HepG2 (cell line): ENCODE measurements around the gene ASXL1. TPM values are rescaled to one million over a fixed set of nuclear protein-coding genes. Genes with fewer than 3 reads are reported as not detected.

Experiments used
- ATAC-seq: fragments of 200-7000 bp; cut with Tn5 transposase; 3 replicates; pipeline ENCODE4 v1.9.1; 2020; ENCODE audit warnings: mild to moderate bottlenecking, moderate library complexity
- BruUV-seq: library from RNA; stranded (reverse); fragments of 400-500 nt; replicated peaks from 2 replicates; lab custom pipeline; 2021; lab: Mats Ljungman, UMichigan
- CTCF ChIA-PET: fragments of 300-600 bp; formaldehyde crosslinking; extraction: SDS; loops from one replicate; lab custom pipeline; 2021; ENCODE audit warnings: low total read pairs, inconsistent platforms, low intra/inter-chr PET ratio; lab: Yijun Ruan, JAX
- POLR2A ChIA-PET: fragments of 350-600 bp; sonication (Branson Sonifier 250); formaldehyde crosslinking; loops from one replicate; lab custom pipeline; 2020; ENCODE audit warnings: antibody characterized with exemption, inconsistent platforms; lab: Yijun Ruan, JAX
- DNase-seq: peaks from one replicate; pipeline ENCODE4 v3.0.0-alpha.2; 2015; ENCODE audit warnings: low spot score
- FAIRE-seq: peaks from 3 replicates; lab custom pipeline; 2011; peaks lifted over from hg19 to GRCh38; lab: Jason Lieb, UNC
- H2AFZ ChIP-seq: one replicate; pipeline ENCODE4 v1.6.1; 2011; ENCODE audit warnings: low read length, inconsistent platforms
- H3K27ac ChIP-seq: fragments of 300-600 bp; 3 replicates; pipeline ENCODE4 v1.8.0; 2011; ENCODE audit warnings: mixed run types, mild to moderate bottlenecking, mixed read lengths, low read length, inconsistent platforms; ENCODE audit not compliant: insufficient read depth; ENCODE audit errors: extremely low read length
- H3K27me3 ChIP-seq, 2 experiments: fragments of 200-600 bp in 1 of 2; 2 replicates in 1 of 2; 3 replicates in 1 of 2; pipeline versions ENCODE4 v1.6.0 to v1.8.0; 2011; ENCODE audit warnings: low read length in 2 of 2, mild to moderate bottlenecking in 2 of 2, moderate library complexity in 2 of 2, inconsistent platforms in 1 of 2; ENCODE audit not compliant: insufficient read depth in 2 of 2, control insufficient read depth in 1 of 2
- H3K36me3 ChIP-seq, 2 experiments: fragments of 200-600 bp in 1 of 2; replicated peaks in 1 of 2; 2 replicates in 1 of 2; 3 replicates in 1 of 2; pipeline versions ENCODE4 v1.5.1 to v1.8.0; 2011; ENCODE audit warnings: low read length in 2 of 2, inconsistent platforms in 1 of 2; ENCODE audit not compliant: insufficient read depth in 2 of 2, control insufficient read depth in 1 of 2
- H3K4me1 ChIP-seq: 2 replicates; pipeline ENCODE4 v1.5.1; 2012; ENCODE audit warnings: low read length, inconsistent platforms; ENCODE audit not compliant: insufficient read depth
- H3K4me2 ChIP-seq: 2 replicates; pipeline ENCODE4 v1.6.0; 2011; ENCODE audit warnings: low read depth, low read length, inconsistent platforms
- H3K4me3 ChIP-seq, 3 experiments: fragments of 200-600 bp in 1 of 3; sonication (generic), shearing (Covaris generic) in 1 of 3; replicated peaks in 1 of 3; 2 replicates each; pipeline ENCODE4 v1.5.1; 2011 to 2016; ENCODE audit warnings: low read length in 3 of 3, inconsistent platforms in 2 of 3, low read depth in 2 of 3, mild to moderate bottlenecking in 2 of 3, control low read depth in 1 of 3, mixed read lengths in 1 of 3; ENCODE audit not compliant: insufficient read depth in 1 of 3
- H3K79me2 ChIP-seq: one replicate; pipeline ENCODE4 v1.6.1; 2011; ENCODE audit warnings: low read length, inconsistent platforms; ENCODE audit not compliant: insufficient read depth
- H3K9ac ChIP-seq: 2 replicates; pipeline ENCODE4 v1.6.0; 2011; ENCODE audit warnings: mild to moderate bottlenecking, low read depth, low read length, inconsistent platforms; ENCODE audit not compliant: insufficient read depth
- H3K9me3 ChIP-seq: 2 replicates; pipeline ENCODE4 v1.5.1; 2012; ENCODE audit warnings: mild to moderate bottlenecking, low read length
- H4K20me1 ChIP-seq: 2 replicates; pipeline ENCODE4 v1.6.0; 2011; ENCODE audit warnings: inconsistent platforms, mild to moderate bottlenecking, low read length, moderate library complexity; ENCODE audit not compliant: insufficient read depth
- ESRRA ChIP-seq: sonication (generic); formaldehyde crosslinking; IDR thresholded peaks from 2 replicates; pipeline ENCODE4 v1.5.1; 2020; ENCODE audit warnings: mild to moderate bottlenecking, low read depth, missing genetic modification reagents
- GATAD1 ChIP-seq: IDR thresholded peaks from 2 replicates; pipeline ENCODE4 v1.6.1; 2016; ENCODE audit warnings: missing genetic modification reagents, missing compliant biosample characterization
- KLF11 ChIP-seq: IDR thresholded peaks from 2 replicates; pipeline ENCODE4 v1.6.1; 2016; ENCODE audit warnings: missing compliant biosample characterization
- MED8 ChIP-seq: sonication (generic); formaldehyde crosslinking; IDR thresholded peaks from 2 replicates; pipeline ENCODE4 v1.8.1; 2023; ENCODE audit warnings: mild to moderate bottlenecking, missing genetic modification reagents; ENCODE audit not compliant: insufficient replicate concordance
- MEIS1 ChIP-seq: sonication (generic); formaldehyde crosslinking; IDR thresholded peaks from 2 replicates; pipeline ENCODE4 v1.9.0; 2021; ENCODE audit warnings: mild to moderate bottlenecking, missing genetic modification reagents, moderate library complexity, borderline replicate concordance
- SALL2 ChIP-seq: sonication (generic); formaldehyde crosslinking; IDR thresholded peaks from 2 replicates; pipeline ENCODE4 v1.8.1; 2023; ENCODE audit warnings: mild to moderate bottlenecking, missing genetic modification reagents, inconsistent platforms
- SP4 ChIP-seq: sonication (generic); formaldehyde crosslinking; IDR thresholded peaks from 2 replicates; pipeline ENCODE4 v1.8.1; 2023; ENCODE audit warnings: mild to moderate bottlenecking, missing genetic modification reagents
- ZBTB25 ChIP-seq: IDR thresholded peaks from 2 replicates; pipeline ENCODE4 v1.6.1; 2018; ENCODE audit warnings: missing genetic modification reagents
- ZNF558 ChIP-seq: sonication (generic); formaldehyde crosslinking; IDR thresholded peaks from 2 replicates; pipeline ENCODE4 v1.9.0; 2022; ENCODE audit warnings: mild to moderate bottlenecking, missing genetic modification reagents, borderline replicate concordance
- ZNF672 ChIP-seq: sonication (generic); formaldehyde crosslinking; IDR thresholded peaks from 2 replicates; pipeline ENCODE4 v1.8.1; 2022; ENCODE audit warnings: missing genetic modification reagents
- ZNF772 ChIP-seq: sonication (generic); formaldehyde crosslinking; IDR thresholded peaks from 2 replicates; pipeline ENCODE4 v1.5.0; 2020; ENCODE audit warnings: mild to moderate bottlenecking, missing genetic modification reagents
- ZNF792 ChIP-seq: IDR thresholded peaks from 2 replicates; pipeline ENCODE4 v1.6.1; 2016
- WGBS: methylation state at CpG from one replicate; pipeline ENCODE4 v1.1.6; 2017; ENCODE audit warnings: low lambda C conversion rate; 5-methylcytosine and 5-hydroxymethylcytosine counted together
- in situ Hi-C: cut with HindIII; loops from 2 replicates; pipeline ENCODE4 v1.10.0; 2017; ENCODE audit warnings: low pct_unique_long_range_greater_than_20kb; ENCODE audit not compliant: extremely low pct_ligation_motif_present
- intact Hi-C: fragments of 100-400 bp; cut with micrococcal nuclease; formaldehyde crosslinking; loops from one replicate; pipeline ENCODE4 v1.10.0; 2022; ENCODE audit not compliant: unreplicated experiment
- polyA plus RNA-seq, 8 experiments: library from polyadenylated mRNA; depleted of rRNA in 3 of 8; stranded (reverse) in 7 of 8; unstranded in 1 of 8; fragments of >200 nt; fragmentation: Illumina TruSeq in 4 of 8; extraction: Trizol in 4 of 8; gene quantifications; 2 replicates each; pipeline versions ENCODE4 v1.2.1 to v1.2.3, GENCODE V29; 2011 to 2016; ENCODE audit warnings: low read depth in 4 of 8, missing spikeins in 1 of 8, mixed read lengths in 1 of 8; ENCODE audit not compliant: insufficient read depth in 1 of 8
- total RNA-seq, 5 experiments: library from RNA; depleted of rRNA; stranded (reverse); fragments of >200 nt; fragmentation: Illumina TruSeq; extraction: Trizol; gene quantifications; 2 replicates each; pipeline ENCODE4 v1.2.3, GENCODE V29; 2016; ENCODE audit warnings: low read depth in 1 of 5
- TF ChIP-seq, protein P1 (sequence below): sonication (generic); formaldehyde crosslinking; IDR thresholded peaks from 2 replicates; pipeline ENCODE4 v1.4.0; 2020; ENCODE audit warnings: missing genetic modification reagents

Gene ASXL1
- total and polyA plus RNA-seq, 2 of the 13 experiments (the other 11 are each of a cell fraction or from before 2014, with no cell fraction given), result 62.1 to 74.8 TPM

DNA sequence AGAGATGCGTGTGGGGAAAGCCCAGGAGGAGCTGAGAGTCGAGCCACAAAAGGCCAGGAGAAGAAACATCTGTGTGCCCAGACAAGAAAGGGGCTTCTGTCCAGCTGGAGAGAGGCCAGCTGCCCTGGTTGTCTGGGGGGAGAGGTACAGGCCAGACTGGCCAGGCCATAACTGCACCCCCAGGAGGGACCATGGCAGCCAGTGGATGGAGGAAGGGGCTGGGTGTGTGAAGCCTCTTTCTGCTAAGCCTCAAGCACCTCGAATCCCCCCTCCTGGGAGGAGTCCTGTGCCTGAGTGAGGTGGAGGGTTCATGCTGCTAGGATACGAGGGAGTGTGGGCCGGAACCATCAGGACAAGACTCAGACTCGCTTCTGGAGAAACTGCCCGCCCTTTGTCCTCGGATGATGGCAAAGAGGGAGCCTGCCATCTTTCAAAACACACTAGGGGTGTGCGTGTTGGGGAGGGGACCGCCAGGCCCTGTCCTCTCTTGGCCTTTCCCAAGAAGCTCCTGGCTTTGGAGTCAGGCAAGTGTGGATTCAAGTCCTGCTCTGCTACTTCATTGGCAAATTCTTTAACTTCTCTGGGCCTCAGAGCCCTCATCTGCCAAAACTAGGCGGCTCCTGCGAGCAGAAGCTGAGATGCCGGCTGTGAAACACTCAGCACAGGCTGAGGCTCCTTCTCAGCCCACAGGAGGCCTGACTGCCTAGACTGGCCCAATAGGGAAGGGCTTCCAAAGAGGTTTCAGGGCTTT is 90.3 kb downstream of the ASXL1 start (continued):
- TF ChIP-seq ZBTB25 (CRISPR knock-in tag) (no peak), MEIS1 (0 out of 2 replicates have a peak, but pooled peaks have one; percentile 26), ESRRA (CRISPR knock-in tag) (no peak), ZNF558 (CRISPR knock-in tag) (no peak), MED8 (peak; percentile 22), ZNF792 (CRISPR knock-in tag) (no peak)

- Histone ChIP-seq H3K36me3 (peaks cover 63 to 98% of the 10 kb centered on the region in 2 experiments), H2AFZ (no peak overlapping the region), H3K4me1 (peaks cover 10% of the 10 kb centered on the region), H3K9me3 (no peaks in the 10 kb centered on the region), H3K27ac (no peak overlapping the region), H3K9ac (no peak overlapping the region), H3K4me3 (no peak overlapping the region), H3K27me3 (no peaks in the 10 kb centered on the region), H3K4me2 (no peak overlapping the region), H3K79me2 (no peaks in the 10 kb centered on the region), H4K20me1 (peaks cover 14% of the 10 kb centered on the region; the same call in 1 of the 2 replicates)
- WGBS, result 93% methylated on average over 9 of the region's 9 CpGs
- ATAC-seq (no peak), FAIRE-seq (no peak), DNase-seq (no peak)
- in situ Hi-C loops (no loop called here), intact Hi-C loops (no loop called here)
- no TSS peak for BruUV-seq
- ChIA-PET POLR2A (interaction anchor here (0.6 to 1.6 kb wide), 3 partner anchors 27 to 160 kb away, joined by 3 read pairs; no protein-coding TSS in a partner anchor), CTCF (no interaction called here)
- TF ChIP-seq SP4 (CRISPR knock-in tag) (no peak), KLF11 (CRISPR knock-in tag) (no peak), ZNF672 (CRISPR knock-in tag) (no peak), GATAD1 (CRISPR knock-in tag) (no peak), ZNF772 (CRISPR knock-in tag) (0 out of 2 replicates have a peak, but pooled peaks have one; percentile 23), SALL2 (CRISPR knock-in tag) (0 out of 2 replicates have a peak, but pooled peaks have one; percentile 17)
- TF ChIP-seq, protein P1, sequence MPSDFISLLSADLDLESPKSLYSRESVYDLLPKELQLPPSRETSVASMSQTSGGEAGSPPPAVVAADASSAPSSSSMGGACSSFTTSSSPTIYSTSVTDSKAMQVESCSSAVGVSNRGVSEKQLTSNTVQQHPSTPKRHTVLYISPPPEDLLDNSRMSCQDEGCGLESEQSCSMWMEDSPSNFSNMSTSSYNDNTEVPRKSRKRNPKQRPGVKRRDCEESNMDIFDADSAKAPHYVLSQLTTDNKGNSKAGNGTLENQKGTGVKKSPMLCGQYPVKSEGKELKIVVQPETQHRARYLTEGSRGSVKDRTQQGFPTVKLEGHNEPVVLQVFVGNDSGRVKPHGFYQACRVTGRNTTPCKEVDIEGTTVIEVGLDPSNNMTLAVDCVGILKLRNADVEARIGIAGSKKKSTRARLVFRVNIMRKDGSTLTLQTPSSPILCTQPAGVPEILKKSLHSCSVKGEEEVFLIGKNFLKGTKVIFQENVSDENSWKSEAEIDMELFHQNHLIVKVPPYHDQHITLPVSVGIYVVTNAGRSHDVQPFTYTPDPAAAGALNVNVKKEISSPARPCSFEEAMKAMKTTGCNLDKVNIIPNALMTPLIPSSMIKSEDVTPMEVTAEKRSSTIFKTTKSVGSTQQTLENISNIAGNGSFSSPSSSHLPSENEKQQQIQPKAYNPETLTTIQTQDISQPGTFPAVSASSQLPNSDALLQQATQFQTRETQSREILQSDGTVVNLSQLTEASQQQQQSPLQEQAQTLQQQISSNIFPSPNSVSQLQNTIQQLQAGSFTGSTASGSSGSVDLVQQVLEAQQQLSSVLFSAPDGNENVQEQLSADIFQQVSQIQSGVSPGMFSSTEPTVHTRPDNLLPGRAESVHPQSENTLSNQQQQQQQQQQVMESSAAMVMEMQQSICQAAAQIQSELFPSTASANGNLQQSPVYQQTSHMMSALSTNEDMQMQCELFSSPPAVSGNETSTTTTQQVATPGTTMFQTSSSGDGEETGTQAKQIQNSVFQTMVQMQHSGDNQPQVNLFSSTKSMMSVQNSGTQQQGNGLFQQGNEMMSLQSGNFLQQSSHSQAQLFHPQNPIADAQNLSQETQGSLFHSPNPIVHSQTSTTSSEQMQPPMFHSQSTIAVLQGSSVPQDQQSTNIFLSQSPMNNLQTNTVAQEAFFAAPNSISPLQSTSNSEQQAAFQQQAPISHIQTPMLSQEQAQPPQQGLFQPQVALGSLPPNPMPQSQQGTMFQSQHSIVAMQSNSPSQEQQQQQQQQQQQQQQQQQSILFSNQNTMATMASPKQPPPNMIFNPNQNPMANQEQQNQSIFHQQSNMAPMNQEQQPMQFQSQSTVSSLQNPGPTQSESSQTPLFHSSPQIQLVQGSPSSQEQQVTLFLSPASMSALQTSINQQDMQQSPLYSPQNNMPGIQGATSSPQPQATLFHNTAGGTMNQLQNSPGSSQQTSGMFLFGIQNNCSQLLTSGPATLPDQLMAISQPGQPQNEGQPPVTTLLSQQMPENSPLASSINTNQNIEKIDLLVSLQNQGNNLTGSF, result peak; percentile 39; the same call in 1 of the 2 replicates
Measured at GRCh38 chr20:32449057-32449889, 91.1 kb downstream of the ASXL1 start.
